Neural progenitor cell (in vitro differentiated cells): ENCODE measurements around the gene CDKL4. TPM values are rescaled to one million over a fixed set of nuclear protein-coding genes. Genes with fewer than 3 reads are reported as not detected.

Experiments
- DNase-seq: peaks from one replicate; pipeline ENCODE4 v3.0.0-alpha.2; 2016; ENCODE audit warnings: low spot score
- H2AFZ ChIP-seq: fragments of 200-600 bp; sonication (generic); replicated peaks from 2 replicates; pipeline ENCODE4 v1.6.1; 2016; ENCODE audit warnings: antibody characterized with exemption
- H3F3A ChIP-seq: fragments of 200-600 bp; sonication (generic); 2 replicates; pipeline ENCODE4 v1.6.1; 2016; ENCODE audit warnings: antibody characterized with exemption, low read depth
- H3K27ac ChIP-seq: fragments of 200-600 bp; sonication (generic); 2 replicates; pipeline ENCODE4 v1.5.1; 2016; ENCODE audit warnings: mild to moderate bottlenecking
- H3K27me3 ChIP-seq: fragments of 200-600 bp; sonication (generic); 2 replicates; pipeline ENCODE4 v1.6.1; 2016; ENCODE audit warnings: mild to moderate bottlenecking, moderate library complexity
- H3K36me3 ChIP-seq: fragments of 200-600 bp; sonication (generic); 2 replicates; pipeline ENCODE4 v1.5.1; 2016
- H3K4me1 ChIP-seq: fragments of 200-600 bp; sonication (generic); 2 replicates; pipeline ENCODE4 v1.6.1; 2016; ENCODE audit warnings: mixed run types
- H3K4me2 ChIP-seq: fragments of 200-600 bp; sonication (generic); 2 replicates; pipeline ENCODE4 v1.6.1; 2016
- H3K4me3 ChIP-seq: fragments of 200-600 bp; sonication (generic); 2 replicates; pipeline ENCODE4 v1.5.1; 2016
- H3K79me2 ChIP-seq: fragments of 200-600 bp; sonication (generic); 2 replicates; pipeline ENCODE4 v1.6.1; 2016; ENCODE audit warnings: low read depth
- H3K9ac ChIP-seq: fragments of 200-600 bp; sonication (generic); 2 replicates; pipeline ENCODE4 v1.6.1; 2016
- H3K9me3 ChIP-seq: fragments of 200-600 bp; sonication (generic); 2 replicates; pipeline ENCODE4 v1.5.1; 2016; ENCODE audit warnings: low read depth
- H4K20me1 ChIP-seq: fragments of 200-600 bp; sonication (generic); 2 replicates; pipeline ENCODE4 v1.6.1; 2016; ENCODE audit warnings: low read depth
- H3K27ac Mint-ChIP-seq: 3 replicates; pipeline ENCODE4 v1.8.0; 2021; ENCODE audit warnings: mixed read lengths
- H3K27me3 Mint-ChIP-seq: 2 replicates; pipeline ENCODE4 v1.8.0; 2022; ENCODE audit warnings: low read depth, mild to moderate bottlenecking, inconsistent platforms, moderate library complexity, mixed read lengths; ENCODE audit not compliant: insufficient read depth
- H3K36me3 Mint-ChIP-seq: 3 replicates; pipeline ENCODE4 v1.8.0; 2021; ENCODE audit warnings: mixed read lengths
- H3K4me1 Mint-ChIP-seq: 3 replicates; pipeline ENCODE4 v1.8.0; 2021; ENCODE audit warnings: mixed read lengths
- H3K4me3 Mint-ChIP-seq: 3 replicates; pipeline ENCODE4 v1.8.0; 2021; ENCODE audit warnings: mild to moderate bottlenecking, moderate library complexity, mixed read lengths
- H3K9me3 Mint-ChIP-seq: 3 replicates; pipeline ENCODE4 v1.8.0; 2020; ENCODE audit warnings: mixed read lengths
- CTCF ChIP-seq: fragments of 200-600 bp; sonication (generic); IDR thresholded peaks from 2 replicates; pipeline ENCODE4 v1.5.1; 2017; ENCODE audit warnings: antibody characterized with exemption, mild to moderate bottlenecking
- EZH2 ChIP-seq: fragments of 200-600 bp; sonication (generic); IDR thresholded peaks from 2 replicates; pipeline ENCODE4 v1.6.1; 2017; ENCODE audit warnings: antibody characterized with exemption, mild to moderate bottlenecking, moderate library complexity
- EZH2phosphoT487 ChIP-seq: fragments of 200-600 bp; sonication (generic); IDR thresholded peaks from 2 replicates; pipeline ENCODE4 v1.6.1; 2017; ENCODE audit warnings: antibody characterized with exemption
- small RNA-seq: library from RNA; depleted of rRNA; stranded (forward); fragments of <200 nt; gene quantifications from one replicate; pipeline ENCODE3, GENCODE V24; 2015
- total RNA-seq: library from RNA; depleted of rRNA; stranded (reverse); fragments of >200 nt; gene quantifications from 2 replicates; pipeline ENCODE4 v1.2.3, GENCODE V29; 2015; ENCODE audit warnings: low replicate concordance

Gene CDKL4
- total RNA-seq, 1 donor from 2014 or later, result not detected

- Histone ChIP-seq H3K27ac (no peak overlapping the region), H3K9me3 (no peaks in the 10 kb centered on the region), H3K9ac (no peak overlapping the region), H3K4me1 (peaks cover 13% of the 10 kb centered on the region), H3K27me3 (no peaks in the 10 kb centered on the region), H3K36me3 (no peaks in the 10 kb centered on the region), H3K4me3 (no peak overlapping the region), H4K20me1 (no peaks in the 10 kb centered on the region), H3K4me2 (no peak overlapping the region), H2AFZ (no peak overlapping the region), H3K79me2 (peaks cover 6% of the 10 kb centered on the region), H3F3A (peaks cover 26% of the 10 kb centered on the region)
- Mint-ChIP-seq H3K4me3 (no peak overlapping the region), H3K9me3 (no peaks in the 10 kb centered on the region), H3K36me3 (no peaks in the 10 kb centered on the region), H3K4me1 (peaks cover 13% of the 10 kb centered on the region), H3K27ac (no peak overlapping the region), H3K27me3 (no peaks in the 10 kb centered on the region)
- no peak for TF ChIP-seq CTCF
- TF ChIP-seq EZH2, result no peak
- TF ChIP-seq EZH2phosphoT487, result no peak
- no peak for DNase-seq
Observed at GRCh38 chr2:39127973-39128372, 115.8 kb downstream of the CDKL4 start.

Small RNAs within 50 kb of the gene (small RNA-seq; reads per million reads assigned to genes)
- not detected for gene RF00019
- gene RF00272, result not detected

Other genes with a start within 250 kb of the CDKL4 start
- 26.6 and 28.5 TPM in 2 replicates for gene SOS1, start 122.9 kb downstream of the CDKL4 start, total RNA-seq
- gene MAP4K3, start 193.3 kb upstream of the CDKL4 start, total RNA-seq, result 35.4 and 79.5 TPM in 2 replicates